Psoas muscle (tissue), 8 donors: Measurements from ENCODE around the gene GNB1L. TPM values are rescaled to one million over a fixed set of nuclear protein-coding genes. Genes with fewer than 3 reads are reported as not detected.
A peak's percentile ranks its signal among the peaks of the same experiment; 100 is the strongest.
"Not testable (repeated sequence)": the region's sequence is repeated elsewhere in the genome, so short reads cannot be mapped to it uniquely, and the experiment has no call there.

Experiments used
- ATAC-seq, 4 donors: fragments of 200-7000 bp; cut with Tn5 transposase; one replicate each; pipeline ENCODE4 v1.9.1; 2020; ENCODE audit warnings: moderate library complexity in 3 of 4, mild to moderate bottlenecking in 2 of 4
- DNase-seq, 2 donors: peaks; one replicate each; pipeline ENCODE4 v3.0.0-alpha.2; 2020
- H3K27ac ChIP-seq: fragments of 200-600 bp; one replicate; pipeline ENCODE4 v1.8.0; 2022
- H3K27me3 ChIP-seq, 3 donors: fragments of 200-600 bp in 1 of 3; one replicate each; pipeline versions ENCODE4 v1.6.1 to v1.8.0; 2013 to 2022; ENCODE audit warnings: low read length in 2 of 3, mild to moderate bottlenecking in 2 of 3, moderate library complexity in 1 of 3; ENCODE audit not compliant: insufficient read depth in 3 of 3
- H3K36me3 ChIP-seq, 2 donors: fragments of 200-600 bp in 1 of 2; one replicate each; pipeline versions ENCODE4 v1.6.1 to v1.8.0; 2013 to 2022; ENCODE audit warnings: low read depth in 1 of 2, mild to moderate bottlenecking in 1 of 2, moderate library complexity in 1 of 2; ENCODE audit not compliant: insufficient read depth in 1 of 2
- H3K4me1 ChIP-seq: fragments of 200-600 bp; one replicate; pipeline ENCODE4 v1.8.0; 2022
- H3K4me3 ChIP-seq: fragments of 200-600 bp; one replicate; pipeline ENCODE4 v1.8.0; 2022; ENCODE audit warnings: mild to moderate bottlenecking
- H3K9me3 ChIP-seq: fragments of 200-600 bp; one replicate; pipeline ENCODE4 v1.8.0; 2022
- CTCF ChIP-seq: fragments of 200-600 bp; IDR thresholded peaks from one replicate; pipeline ENCODE4 v1.8.0; 2022; ENCODE audit warnings: antibody characterized with exemption
- WGBS, 3 donors: extraction: QIAGEN DNeasy Blood & Tissue Kit; methylation state at CpG; one replicate each; pipeline versions ENCODE4 v1.1.6 to v1.1.7; 2013; 5-methylcytosine and 5-hydroxymethylcytosine counted together
- intact Hi-C, 2 donors: fragments of 100-400 bp; cut with DNase I; formaldehyde crosslinking; loops; one replicate each; pipeline versions ENCODE4 v1.11.0 to v1.14.2; 2022
- polyA plus RNA-seq, 3 donors: library from polyadenylated mRNA; stranded (reverse); fragments of 200-250 nt; gene quantifications; one replicate each; pipeline ENCODE4 v1.2.3, GENCODE V29; 2013
- total RNA-seq, 4 donors: library from RNA; stranded (reverse); fragmentation: NEBNext Ultra II Directional in 2 of 4; extraction: Animal tissue kit (Norgen Biotek cat#: 25700) in 2 of 4; gene quantifications; one replicate each; pipeline versions ENCODE4 v1.2.1 to v1.2.4, GENCODE V29; 2021 to 2023
- donor health status: healthy with polysubstance abuse.
- donor health status: DM: no; HTN: no; CAD: no; lungs with moderate emphysema.
- donor health status: Bipolar disorder and iron deficiency.
- donor health status: healthy.
- donor health status: DM: yes; HTN: yes; CAD: no.
- donor health status: DM: no; HTN: no; CAD: no.
- donor health status: DM: no; HTN: no; CAD: no.
- donor health status: DM: yes; HTN: yes; CAD: no.

GNB1L gene
- total and polyA plus RNA-seq, 7 donors, result 1.5 to 7.6 (median 3.3) TPM

GRCh38 chr22:19886605-19887255, 32.1 kb upstream of the GNB1L start:
- ATAC-seq (peak in 2 of 4 donors; percentile 25 to 35), DNase-seq (peak; percentile 25 to 57)
- Histone ChIP-seq H3K27me3 (no peaks in the 10 kb centered on the region), H3K27ac (no peak overlapping the region), H3K4me1 (peaks cover 8% of the 10 kb centered on the region), H3K9me3 (no peaks in the 10 kb centered on the region), H3K4me3 (no peak overlapping the region), H3K36me3 (peaks cover 0 to 13% of the 10 kb centered on the region in 2 donors)
- WGBS, 3 donors, result 61 to 66% (median 62%) methylated on average over 12 of the region's 12 CpGs
- intact Hi-C loops, result loop anchor here in 1 of 2 donors (5.0 kb wide), 1 partner anchor 729 kb away; no protein-coding TSS in a partner anchor
- TF ChIP-seq CTCF, result no peak

- 60 to 74% (median 69%) methylated on average over 15 of the region's 15 CpGs for WGBS, 3 donors
- Histone ChIP-seq H3K27me3 (no peaks in the 10 kb centered on the region), H3K36me3 (peaks cover 0 to 17% of the 10 kb centered on the region in 2 donors), H3K4me1 (peaks cover 3% of the 10 kb centered on the region), H3K9me3 (no peaks in the 10 kb centered on the region), H3K27ac (no peak overlapping the region), H3K4me3 (no peak overlapping the region)
- ATAC-seq (no peak), DNase-seq (peak in 1 of 2 donors; percentile 8)
- no peak for TF ChIP-seq CTCF
- intact Hi-C loops, result loop anchor here in 1 of 2 donors (5.0 kb wide), 1 partner anchor 729 kb away; no protein-coding TSS in a partner anchor
Observed at GRCh38 chr22:19885841-19886592, 31.3 kb upstream of the GNB1L start.

GRCh38 chr22:19884954-19885751, 30.5 kb upstream of the GNB1L start:
- Histone ChIP-seq H3K36me3 (peaks cover 0 to 17% of the 10 kb centered on the region in 2 donors), H3K4me3 (no peak overlapping the region), H3K4me1 (peaks cover 3% of the 10 kb centered on the region), H3K27me3 (no peaks in the 10 kb centered on the region), H3K27ac (no peak overlapping the region), H3K9me3 (no peaks in the 10 kb centered on the region)
- ATAC-seq, result peak in 1 of 4 donors; percentile 4
- TF ChIP-seq CTCF, result no peak
- WGBS, 3 donors, result 57 to 79% (median 67%) methylated on average over 25 to 26 of the region's 26 CpGs
- intact Hi-C loops, result loop anchor here in 1 of 2 donors (5.0 kb wide), 1 partner anchor 728 kb away; no protein-coding TSS in a partner anchor
- no peak for DNase-seq

GRCh38 chr22:19884161-19884953, 29.7 kb upstream of the GNB1L start:
- Histone ChIP-seq H3K36me3 (peaks cover 0 to 16% of the 10 kb centered on the region in 2 donors), H3K9me3 (no peaks in the 10 kb centered on the region), H3K4me1 (peaks cover 3% of the 10 kb centered on the region), H3K27ac (no peak overlapping the region), H3K4me3 (no peak overlapping the region), H3K27me3 (no peaks in the 10 kb centered on the region)
- ATAC-seq (peak in 3 of 4 donors; percentile 44 to 66 (median 58)), DNase-seq (peak in 1 of 2 donors; percentile 54)
- no peak for TF ChIP-seq CTCF
- WGBS, 3 donors, result 36 to 56% (median 40%) methylated on average over 14 to 15 of the region's 15 CpGs
- intact Hi-C loops, result no loop called here

- H3K27ac ChIP-seq, DNase-seq, H3K9me3 ChIP-seq: not testable (repeated sequence)
Observed at GRCh38 chr22:19883446-19883845, 28.8 kb upstream of the GNB1L start.

More at GRCh38 chr22:19883446-19883845, 28.8 kb upstream of the GNB1L start:
- ATAC-seq, H3K27me3 ChIP-seq, H3K4me3 ChIP-seq, intact Hi-C loops, H3K4me1 ChIP-seq: not testable (repeated sequence)
- peaks cover 0 to 15% of the 10 kb centered on the region in 2 donors for H3K36me3 ChIP-seq
- WGBS, 3 donors, result 94 to 98% (median 96%) methylated on average over 8 of the region's 8 CpGs
